WTC11 (cell line): ENCODE data around the gene P4HB. TPM values are rescaled to one million over a fixed set of nuclear protein-coding genes. Genes with fewer than 3 reads are reported as not detected.

Experiments
- ATAC-seq: fragments of 200-7000 bp; cut with Tn5 transposase; 2 replicates; pipeline ENCODE4 v1.10.0; 2021; ENCODE audit warnings: mild to moderate bottlenecking, moderate library complexity
- CTCF ChIA-PET: fragments of 300-600 bp; sonication (Branson Sonifier 250); formaldehyde crosslinking; loops from one replicate; lab custom pipeline; 2021; ENCODE audit warnings: antibody characterized with exemption; lab: Charles Lee
- POLR2A ChIA-PET: fragments of 350-600 bp; sonication (Branson Sonifier 250); formaldehyde crosslinking; loops from one replicate; lab custom pipeline; 2021; ENCODE audit warnings: antibody characterized with exemption; lab: Charles Lee
- DNase-seq: peaks from one replicate; pipeline ENCODE4 v3.0.0; 2021; ENCODE audit warnings: low spot score
- H3K27ac Mint-ChIP-seq: 2 replicates; pipeline ENCODE4 v1.8.0; 2021; ENCODE audit warnings: mixed read lengths
- H3K27me3 Mint-ChIP-seq: 2 replicates; pipeline ENCODE4 v1.8.0; 2021; ENCODE audit warnings: low read depth, mild to moderate bottlenecking, moderate library complexity, mixed read lengths
- H3K36me3 Mint-ChIP-seq: 2 replicates; pipeline ENCODE4 v1.8.0; 2021; ENCODE audit warnings: mixed read lengths
- H3K4me1 Mint-ChIP-seq: 2 replicates; pipeline ENCODE4 v1.8.0; 2022; ENCODE audit warnings: mixed read lengths
- H3K4me3 Mint-ChIP-seq: 2 replicates; pipeline ENCODE4 v1.8.0; 2021; ENCODE audit warnings: mild to moderate bottlenecking, moderate library complexity, mixed read lengths
- H3K9me3 Mint-ChIP-seq: 2 replicates; pipeline ENCODE4 v1.8.0; 2021; ENCODE audit warnings: mixed read lengths
- ERG ChIP-seq: fragments of 250-450 bp; sonication (Bioruptor Pico); IDR thresholded peaks from 2 replicates; pipeline ENCODE4 v1.8.0; 2021; ENCODE audit warnings: mild to moderate bottlenecking
- ESRRA ChIP-seq: sonication (generic); formaldehyde crosslinking; IDR thresholded peaks from 2 replicates; pipeline ENCODE4 v1.8.1; 2022; ENCODE audit warnings: mild to moderate bottlenecking, missing genetic modification reagents, borderline replicate concordance
- FOXJ3 ChIP-seq: sonication (generic); formaldehyde crosslinking; IDR thresholded peaks from 2 replicates; pipeline ENCODE4 v1.9.0; 2021; ENCODE audit warnings: missing genetic modification reagents, mild to moderate bottlenecking, borderline replicate concordance
- FOXK1 ChIP-seq: sonication (generic); formaldehyde crosslinking; IDR thresholded peaks from 2 replicates; pipeline ENCODE4 v1.8.0; 2022; ENCODE audit warnings: mild to moderate bottlenecking, moderate library complexity, missing genetic modification reagents
- KAT7 ChIP-seq: sonication (generic); formaldehyde crosslinking; IDR thresholded peaks from 2 replicates; pipeline ENCODE4 v1.8.1; 2023; ENCODE audit warnings: missing genetic modification reagents, mild to moderate bottlenecking, borderline replicate concordance
- OVOL2 ChIP-seq: fragments of 250-450 bp; sonication (Bioruptor Pico); IDR thresholded peaks from 2 replicates; pipeline ENCODE4 v1.9.0; 2021; ENCODE audit warnings: mild to moderate bottlenecking, borderline replicate concordance
- RORB ChIP-seq: fragments of 250-450 bp; sonication (Bioruptor Pico); IDR thresholded peaks from 2 replicates; pipeline ENCODE4 v1.9.0; 2021; ENCODE audit warnings: mild to moderate bottlenecking
- SMAD3 ChIP-seq: sonication (generic); formaldehyde crosslinking; IDR thresholded peaks from 2 replicates; pipeline ENCODE4 v1.8.0; 2022; ENCODE audit warnings: missing genetic modification reagents, mild to moderate bottlenecking, borderline replicate concordance
- TEAD4 ChIP-seq: sonication (generic); formaldehyde crosslinking; IDR thresholded peaks from 2 replicates; pipeline ENCODE4 v1.8.0; 2022; ENCODE audit warnings: mild to moderate bottlenecking, missing genetic modification reagents
- ZBTB21 ChIP-seq: sonication (generic); formaldehyde crosslinking; IDR thresholded peaks from 2 replicates; pipeline ENCODE4 v1.8.1; 2023; ENCODE audit warnings: mild to moderate bottlenecking, missing genetic modification reagents, borderline replicate concordance
- ZNF219 ChIP-seq: sonication (generic); formaldehyde crosslinking; IDR thresholded peaks from 2 replicates; pipeline ENCODE4 v1.8.0; 2023; ENCODE audit warnings: missing genetic modification reagents, mild to moderate bottlenecking, borderline replicate concordance
- ZNF263 ChIP-seq: sonication (generic); formaldehyde crosslinking; IDR thresholded peaks from 2 replicates; pipeline ENCODE4 v1.8.1; 2022; ENCODE audit warnings: low read depth, mild to moderate bottlenecking, moderate library complexity, missing genetic modification reagents
- ZNF396 ChIP-seq: fragments of 250-450 bp; sonication (Bioruptor Pico); IDR thresholded peaks from 2 replicates; pipeline ENCODE4 v1.8.0; 2021; ENCODE audit warnings: mild to moderate bottlenecking, moderate library complexity, borderline replicate concordance
- ZNF416 ChIP-seq: fragments of 250-450 bp; sonication (Bioruptor Pico); IDR thresholded peaks from 2 replicates; pipeline ENCODE4 v1.9.0; 2021; ENCODE audit warnings: mild to moderate bottlenecking, inconsistent platforms
- ZNF425 ChIP-seq: fragments of 250-450 bp; sonication (Bioruptor Pico); conservative IDR thresholded peaks from 2 replicates; pipeline ENCODE4 v1.9.0; 2021; ENCODE audit warnings: mild to moderate bottlenecking
- total RNA-seq: library from RNA; stranded (reverse); gene quantifications from 3 replicates; pipeline ENCODE4 v1.2.3, GENCODE V29; 2021
- TF ChIP-seq, protein P1 (sequence below): sonication (generic); formaldehyde crosslinking; IDR thresholded peaks from 2 replicates; pipeline ENCODE4 v1.8.0; 2022; ENCODE audit warnings: missing genetic modification reagents
- TF ChIP-seq, protein P2 (sequence below): fragments of 250-450 bp; sonication (Bioruptor Pico); IDR thresholded peaks from 2 replicates; pipeline ENCODE4 v1.9.0; 2021; ENCODE audit warnings: moderate library complexity, mild to moderate bottlenecking, inconsistent platforms, borderline replicate concordance
- TF ChIP-seq, protein P3 (sequence below): sonication (generic); formaldehyde crosslinking; IDR thresholded peaks from 2 replicates; pipeline ENCODE4 v1.8.1; 2022; ENCODE audit warnings: mild to moderate bottlenecking, moderate library complexity, missing genetic modification reagents
- TF ChIP-seq, protein P4 (sequence below): sonication (generic); formaldehyde crosslinking; IDR thresholded peaks from 2 replicates; pipeline ENCODE4 v1.8.1; 2023; ENCODE audit warnings: mild to moderate bottlenecking, missing genetic modification reagents

The P4HB gene
- total RNA-seq, 1 experiment from 2014 or later = 380 TPM

- TF ChIP-seq, protein P1, sequence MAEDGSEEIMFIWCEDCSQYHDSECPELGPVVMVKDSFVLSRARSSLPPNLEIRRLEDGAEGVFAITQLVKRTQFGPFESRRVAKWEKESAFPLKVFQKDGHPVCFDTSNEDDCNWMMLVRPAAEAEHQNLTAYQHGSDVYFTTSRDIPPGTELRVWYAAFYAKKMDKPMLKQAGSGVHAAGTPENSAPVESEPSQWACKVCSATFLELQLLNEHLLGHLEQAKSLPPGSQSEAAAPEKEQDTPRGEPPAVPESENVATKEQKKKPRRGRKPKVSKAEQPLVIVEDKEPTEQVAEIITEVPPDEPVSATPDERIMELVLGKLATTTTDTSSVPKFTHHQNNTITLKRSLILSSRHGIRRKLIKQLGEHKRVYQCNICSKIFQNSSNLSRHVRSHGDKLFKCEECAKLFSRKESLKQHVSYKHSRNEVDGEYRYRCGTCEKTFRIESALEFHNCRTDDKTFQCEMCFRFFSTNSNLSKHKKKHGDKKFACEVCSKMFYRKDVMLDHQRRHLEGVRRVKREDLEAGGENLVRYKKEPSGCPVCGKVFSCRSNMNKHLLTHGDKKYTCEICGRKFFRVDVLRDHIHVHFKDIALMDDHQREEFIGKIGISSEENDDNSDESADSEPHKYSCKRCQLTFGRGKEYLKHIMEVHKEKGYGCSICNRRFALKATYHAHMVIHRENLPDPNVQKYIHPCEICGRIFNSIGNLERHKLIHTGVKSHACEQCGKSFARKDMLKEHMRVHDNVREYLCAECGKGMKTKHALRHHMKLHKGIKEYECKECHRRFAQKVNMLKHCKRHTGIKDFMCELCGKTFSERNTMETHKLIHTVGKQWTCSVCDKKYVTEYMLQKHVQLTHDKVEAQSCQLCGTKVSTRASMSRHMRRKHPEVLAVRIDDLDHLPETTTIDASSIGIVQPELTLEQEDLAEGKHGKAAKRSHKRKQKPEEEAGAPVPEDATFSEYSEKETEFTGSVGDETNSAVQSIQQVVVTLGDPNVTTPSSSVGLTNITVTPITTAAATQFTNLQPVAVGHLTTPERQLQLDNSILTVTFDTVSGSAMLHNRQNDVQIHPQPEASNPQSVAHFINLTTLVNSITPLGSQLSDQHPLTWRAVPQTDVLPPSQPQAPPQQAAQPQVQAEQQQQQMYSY = no peak
- TF ChIP-seq ESRRA (CRISPR knock-in tag) = no peak
- no peak for TF ChIP-seq SMAD3 (CRISPR knock-in tag)
- TF ChIP-seq, protein P2, sequence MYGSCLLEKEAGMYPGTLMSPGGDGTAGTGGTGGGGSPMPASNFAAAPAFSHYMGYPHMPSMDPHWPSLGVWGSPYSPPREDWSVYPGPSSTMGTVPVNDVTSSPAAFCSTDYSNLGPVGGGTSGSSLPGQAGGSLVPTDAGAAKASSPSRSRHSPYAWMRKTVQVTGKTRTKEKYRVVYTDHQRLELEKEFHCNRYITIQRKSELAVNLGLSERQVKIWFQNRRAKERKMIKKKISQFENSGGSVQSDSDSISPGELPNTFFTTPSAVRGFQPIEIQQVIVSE = no peak
- TF ChIP-seq, protein P3, sequence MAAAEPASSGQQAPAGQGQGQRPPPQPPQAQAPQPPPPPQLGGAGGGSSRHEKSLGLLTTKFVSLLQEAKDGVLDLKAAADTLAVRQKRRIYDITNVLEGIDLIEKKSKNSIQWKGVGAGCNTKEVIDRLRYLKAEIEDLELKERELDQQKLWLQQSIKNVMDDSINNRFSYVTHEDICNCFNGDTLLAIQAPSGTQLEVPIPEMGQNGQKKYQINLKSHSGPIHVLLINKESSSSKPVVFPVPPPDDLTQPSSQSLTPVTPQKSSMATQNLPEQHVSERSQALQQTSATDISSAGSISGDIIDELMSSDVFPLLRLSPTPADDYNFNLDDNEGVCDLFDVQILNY (CRISPR knock-in tag) = no peak
- TF ChIP-seq, all 79 proteins: peak for 0
Observed at GRCh38 chr17:81807839-81808238, 52.5 kb downstream of the P4HB start (continued).

DNA sequence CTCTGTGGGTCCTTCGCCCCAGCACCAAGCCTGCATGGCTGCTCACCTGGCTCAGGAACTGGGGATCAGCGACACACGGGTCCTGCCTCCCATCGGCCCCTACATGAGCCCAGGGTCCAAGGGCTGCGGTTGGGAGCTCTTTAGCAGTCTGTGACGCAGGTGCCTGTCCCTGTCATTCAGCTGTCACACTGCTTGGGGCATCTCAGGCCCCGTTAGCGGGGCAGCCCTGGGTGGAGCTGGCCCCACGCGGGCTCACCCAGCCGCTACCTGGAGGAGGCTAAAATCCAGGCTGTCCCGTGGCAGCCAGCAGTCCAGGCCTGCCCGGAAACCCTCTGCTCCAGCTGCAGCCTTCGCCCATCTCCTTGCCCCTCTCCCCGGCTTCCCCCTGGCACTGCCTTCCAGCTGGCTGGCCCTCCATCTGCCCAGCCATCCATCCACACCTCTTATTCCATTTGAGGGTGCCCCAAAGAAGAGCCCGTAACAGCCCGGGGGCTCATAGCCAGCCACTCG, 53.1 kb downstream of the P4HB start:
- H3K27me3 Mint-ChIP-seq = peaks cover 40% of the 10 kb centered on the region

More for the DNA sequence above, 53.1 kb downstream of the P4HB start:
- no peaks in the 10 kb centered on the region for H3K36me3 Mint-ChIP-seq
- POLR2A ChIA-PET = no interaction called here
- H3K27ac Mint-ChIP-seq = no peak overlapping the region
- DNase-seq = no peak
- TF ChIP-seq ZBTB21 (CRISPR knock-in tag) (no peak), ERG (no peak), ZNF425 (CRISPR knock-in tag) (no peak), ZNF263 (CRISPR knock-in tag) (no peak), KAT7 (CRISPR knock-in tag) (no peak), ZNF396 (no peak), ZNF416 (CRISPR knock-in tag) (no peak), RORB (no peak), FOXJ3 (CRISPR knock-in tag) (no peak), OVOL2 (no peak), FOXK1 (no peak), ZNF219 (no peak), TEAD4 (CRISPR knock-in tag) (no peak)
- TF ChIP-seq, protein P3 (CRISPR knock-in tag) = no peak
- TF ChIP-seq, protein P4, sequence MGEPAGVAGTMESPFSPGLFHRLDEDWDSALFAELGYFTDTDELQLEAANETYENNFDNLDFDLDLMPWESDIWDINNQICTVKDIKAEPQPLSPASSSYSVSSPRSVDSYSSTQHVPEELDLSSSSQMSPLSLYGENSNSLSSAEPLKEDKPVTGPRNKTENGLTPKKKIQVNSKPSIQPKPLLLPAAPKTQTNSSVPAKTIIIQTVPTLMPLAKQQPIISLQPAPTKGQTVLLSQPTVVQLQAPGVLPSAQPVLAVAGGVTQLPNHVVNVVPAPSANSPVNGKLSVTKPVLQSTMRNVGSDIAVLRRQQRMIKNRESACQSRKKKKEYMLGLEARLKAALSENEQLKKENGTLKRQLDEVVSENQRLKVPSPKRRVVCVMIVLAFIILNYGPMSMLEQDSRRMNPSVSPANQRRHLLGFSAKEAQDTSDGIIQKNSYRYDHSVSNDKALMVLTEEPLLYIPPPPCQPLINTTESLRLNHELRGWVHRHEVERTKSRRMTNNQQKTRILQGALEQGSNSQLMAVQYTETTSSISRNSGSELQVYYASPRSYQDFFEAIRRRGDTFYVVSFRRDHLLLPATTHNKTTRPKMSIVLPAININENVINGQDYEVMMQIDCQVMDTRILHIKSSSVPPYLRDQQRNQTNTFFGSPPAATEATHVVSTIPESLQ (CRISPR knock-in tag) = no peak
- TF ChIP-seq, all 79 proteins: peak for 0
- CTCF ChIA-PET = interaction anchor here (0.7 to 3.8 kb wide), 5 partner anchors 14 to 223 kb away, joined by 3 to 18 read pairs (median 7); no protein-coding TSS in a partner anchor
- Mint-ChIP-seq H3K4me1 (no peaks in the 10 kb centered on the region), H3K4me3 (no peak overlapping the region), H3K9me3 (no peaks in the 10 kb centered on the region)
- no peak for ATAC-seq
